Measurements from ENCODE around the gene CALHM5. TPM values are rescaled to one million over a fixed set of nuclear protein-coding genes. Genes with fewer than 3 reads are reported as not detected.
"Not testable (repeated sequence)": the region's sequence is repeated elsewhere in the genome, so short reads cannot be mapped to it uniquely, and the experiment has no call there.

Gene CALHM5
- 1.9 TPM for total RNA-seq

GRCh38 chr6:116511424-116512110 lies at the start of gene CALHM5:
Gene CALHM5, plus strand, starts transcription at chr6:116511639. Its CDS starts 58 bp downstream, at chr6:116511697.
- peak; percentile 48 for DNase-seq

- DNase-seq = peak; percentile 70
These were observed 49.2 kb upstream of the CALHM5 start for GRCh38 chr6:116461932-116462885.

GRCh38 chr6:116463301-116463700 lies 48.1 kb upstream of the CALHM5 start:
- no peak for DNase-seq

GRCh38 chr6:116465246-116465645 lies 46.2 kb upstream of the CALHM5 start:
- no peak for DNase-seq

- DNase-seq = no peak
These were observed 44.3 kb upstream of the CALHM5 start for GRCh38 chr6:116467096-116467495.

GRCh38 chr6:116467514-116467913 lies 43.9 kb upstream of the CALHM5 start:
- DNase-seq = no peak

- DNase-seq = no peak
These were observed 43.1 kb upstream of the CALHM5 start for GRCh38 chr6:116468293-116468692.

- no peak for DNase-seq
These were observed 39.9 kb upstream of the CALHM5 start for GRCh38 chr6:116471531-116471930.

GRCh38 chr6:116472706-116473105 lies 38.7 kb upstream of the CALHM5 start:
- no peak for DNase-seq

GRCh38 chr6:116475141-116475540 lies 36.3 kb upstream of the CALHM5 start:
- no peak for DNase-seq

- DNase-seq = no peak
These were observed 35.3 kb upstream of the CALHM5 start for GRCh38 chr6:116476002-116476678.

GRCh38 chr6:116482780-116483179 lies 28.7 kb upstream of the CALHM5 start:
- no peak for DNase-seq

- no peak for DNase-seq
These were observed 27.8 kb upstream of the CALHM5 start for GRCh38 chr6:116483616-116484015.

- peak; percentile 44 for DNase-seq
These were observed 25.8 kb upstream of the CALHM5 start for GRCh38 chr6:116485559-116486184.

GRCh38 chr6:116491610-116492330 lies 19.7 kb upstream of the CALHM5 start:
- no peak for DNase-seq

GRCh38 chr6:116492331-116493067 lies 18.9 kb upstream of the CALHM5 start:
- no peak for DNase-seq

GRCh38 chr6:116495161-116495560 lies 16.3 kb upstream of the CALHM5 start:
- DNase-seq = not testable (repeated sequence)

- DNase-seq = no peak
These were observed 14.2 kb upstream of the CALHM5 start for GRCh38 chr6:116497113-116497676.

GRCh38 chr6:116500969-116501433 lies 10.4 kb upstream of the CALHM5 start:
- no peak for DNase-seq

- DNase-seq = no peak
These were observed 4.1 kb upstream of the CALHM5 start for GRCh38 chr6:116507324-116507723.

Data from tongue (tissue), 2 donors.